Keratinocyte (primary cell): ENCODE results near the gene ARHGEF3. TPM values are rescaled to one million over a fixed set of nuclear protein-coding genes. Genes with fewer than 3 reads are reported as not detected.

Source experiments
- DNase-seq: peaks from one replicate; pipeline ENCODE4 v3.0.0-alpha.2; 2011; ENCODE audit warnings: low read depth, missing footprints, low spot score
- FAIRE-seq: peaks from 2 replicates; lab custom pipeline; 2011; peaks lifted over from hg19 to GRCh38; lab: Jason Lieb, UNC
- H2AFZ ChIP-seq: 2 replicates; pipeline ENCODE4 v1.6.0; 2012; ENCODE audit warnings: low read length, control low read depth, inconsistent platforms; ENCODE audit not compliant: control insufficient read depth
- H3K27ac ChIP-seq: 2 replicates; pipeline ENCODE4 v1.5.1; 2011; ENCODE audit warnings: low read length; ENCODE audit not compliant: control insufficient read depth, insufficient read depth
- H3K27me3 ChIP-seq: 3 replicates; pipeline ENCODE4 v1.6.0; 2011; ENCODE audit warnings: low read length; ENCODE audit not compliant: control insufficient read depth, insufficient read depth; ENCODE audit errors: extremely low read depth
- H3K36me3 ChIP-seq, 2 experiments: 2 replicates in 1 of 2; 3 replicates in 1 of 2; pipeline ENCODE4 v1.5.1; 2011; ENCODE audit warnings: low read length in 2 of 2, mild to moderate bottlenecking in 1 of 2; ENCODE audit not compliant: control insufficient read depth in 2 of 2, insufficient read depth in 2 of 2; ENCODE audit errors: extremely low read depth in 1 of 2
- H3K4me1 ChIP-seq: 3 replicates; pipeline ENCODE4 v1.5.1; 2011; ENCODE audit warnings: low read length; ENCODE audit not compliant: control insufficient read depth, insufficient read depth; ENCODE audit errors: extremely low read depth
- H3K4me2 ChIP-seq: 3 replicates; pipeline ENCODE4 v1.6.0; 2011; ENCODE audit warnings: low read depth, low read length; ENCODE audit not compliant: control insufficient read depth, insufficient read depth; ENCODE audit errors: extremely low read depth
- H3K4me3 ChIP-seq, 3 experiments: fragments of 200-600 bp in 1 of 3; sonication (generic) in 1 of 3; 2 replicates in 2 of 3; 3 replicates in 1 of 3; pipeline ENCODE4 v1.5.1; 2011 to 2016; ENCODE audit warnings: low read length in 3 of 3, mild to moderate bottlenecking in 3 of 3, control low read depth in 2 of 3, inconsistent platforms in 1 of 3, low read depth in 1 of 3, mixed read lengths in 1 of 3, mixed run types in 1 of 3, moderate library complexity in 1 of 3; ENCODE audit not compliant: control insufficient read depth in 2 of 3, insufficient read depth in 2 of 3; ENCODE audit errors: extremely low read depth in 1 of 3
- H3K79me2 ChIP-seq: 2 replicates; pipeline ENCODE4 v1.6.0; 2012; ENCODE audit warnings: low read length; ENCODE audit not compliant: control insufficient read depth, insufficient read depth
- H3K9ac ChIP-seq: 3 replicates; pipeline ENCODE4 v1.6.0; 2011; ENCODE audit warnings: low read length; ENCODE audit not compliant: control insufficient read depth, insufficient read depth; ENCODE audit errors: extremely low read depth
- H3K9me1 ChIP-seq: 3 replicates; pipeline ENCODE4 v1.6.0; 2011; ENCODE audit warnings: low read length; ENCODE audit not compliant: control insufficient read depth, insufficient read depth; ENCODE audit errors: extremely low read depth
- H3K9me3 ChIP-seq: 2 replicates; pipeline ENCODE4 v1.5.1; 2012; ENCODE audit warnings: low read depth, low read length; ENCODE audit not compliant: control insufficient read depth
- H4K20me1 ChIP-seq: 3 replicates; pipeline ENCODE4 v1.6.0; 2011; ENCODE audit warnings: low read length; ENCODE audit not compliant: control insufficient read depth, insufficient read depth; ENCODE audit errors: extremely low read depth
- EZH2 ChIP-seq: IDR thresholded peaks from one replicate; pipeline ENCODE4 v1.6.1; 2012; ENCODE audit warnings: inconsistent platforms, mild to moderate bottlenecking, low read length, moderate library complexity
- dilution Hi-C: fragments of 300-500 bp; cut with MboI; formaldehyde crosslinking; loops from one replicate; pipeline ENCODE4 v1.7.0; 2020; ENCODE audit warnings: low sequenced_read_pairs; ENCODE audit not compliant: extremely low pct_ligation_motif_present
- polyA plus RNA-seq, 5 experiments: library from polyadenylated mRNA; depleted of rRNA in 3 of 5; stranded (reverse) in 3 of 5; stranded (forward) in 1 of 5; unstranded in 1 of 5; fragments of >200 nt; gene quantifications; 1 replicate in 1 of 5; 2 replicates in 3 of 5; 3 replicates in 1 of 5; pipeline versions ENCODE4 v1.2.1 to v1.2.3, GENCODE V29; 2011 to 2012; ENCODE audit warnings: missing spikeins in 2 of 5, low read depth in 1 of 5, low replicate concordance in 1 of 5
- TF ChIP-seq, protein P1 (sequence below), 3 experiments: IDR thresholded peaks in 1 of 3; conservative IDR thresholded peaks in 1 of 3; optimal IDR thresholded peaks in 1 of 3; 2 replicates in 2 of 3; 3 replicates in 1 of 3; pipeline versions ENCODE3 to v1.5.1; 2011; ENCODE audit warnings: low read length in 3 of 3, mild to moderate bottlenecking in 3 of 3, moderate library complexity in 2 of 3, control low read depth in 1 of 3, inconsistent platforms in 1 of 3; ENCODE audit not compliant: insufficient read depth in 2 of 3; ENCODE audit errors: extremely low read depth in 1 of 3

Gene ARHGEF3
- polyA plus RNA-seq, 1 donor (not counting 4 experiments of a cell fraction or from before 2014, with no cell fraction given), result 26.2 TPM

DNA sequence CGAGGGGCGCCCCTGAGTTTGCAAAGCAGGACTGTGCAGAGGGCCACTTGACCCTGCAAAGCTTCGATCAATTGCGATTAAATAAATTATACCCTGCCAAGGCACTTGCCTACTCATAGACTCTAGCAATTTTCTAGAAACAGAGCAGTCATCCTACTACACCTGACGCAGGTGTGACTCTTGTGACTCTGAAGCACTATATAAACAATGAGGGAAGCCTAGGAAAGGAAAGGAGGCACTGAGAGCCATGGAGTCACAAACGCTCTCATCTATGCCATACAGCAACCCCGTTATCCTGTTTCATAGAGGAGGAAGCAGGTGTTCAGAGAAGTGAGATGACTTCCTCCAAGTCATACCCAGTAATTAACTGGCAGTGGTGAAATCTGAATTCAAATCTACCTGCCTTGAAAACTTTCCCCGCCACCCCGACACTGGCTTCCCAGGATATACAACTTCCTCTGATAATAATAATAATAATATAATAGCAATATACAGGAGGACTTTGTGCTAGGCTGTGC, 14.4 kb downstream of the ARHGEF3 start:
- Histone ChIP-seq H3K79me2 (peaks cover 72% of the 10 kb centered on the region), H3K4me3 (no peak overlapping the region), H4K20me1 (no peaks in the 10 kb centered on the region), H3K4me1 (peaks cover 45% of the 10 kb centered on the region), H3K9me3 (no peaks in the 10 kb centered on the region), H3K9me1 (no peaks in the 10 kb centered on the region), H3K9ac (no peak overlapping the region), H2AFZ (no peak overlapping the region), H3K4me2 (no peak overlapping the region), H3K27ac (no peak overlapping the region), H3K27me3 (no peaks in the 10 kb centered on the region), H3K36me3 (peaks cover 0 to 4% of the 10 kb centered on the region in 2 experiments)
- dilution Hi-C loops, result no loop called here
- DNase-seq, result no peak
- TF ChIP-seq EZH2, result no peak
- TF ChIP-seq, protein P1, sequence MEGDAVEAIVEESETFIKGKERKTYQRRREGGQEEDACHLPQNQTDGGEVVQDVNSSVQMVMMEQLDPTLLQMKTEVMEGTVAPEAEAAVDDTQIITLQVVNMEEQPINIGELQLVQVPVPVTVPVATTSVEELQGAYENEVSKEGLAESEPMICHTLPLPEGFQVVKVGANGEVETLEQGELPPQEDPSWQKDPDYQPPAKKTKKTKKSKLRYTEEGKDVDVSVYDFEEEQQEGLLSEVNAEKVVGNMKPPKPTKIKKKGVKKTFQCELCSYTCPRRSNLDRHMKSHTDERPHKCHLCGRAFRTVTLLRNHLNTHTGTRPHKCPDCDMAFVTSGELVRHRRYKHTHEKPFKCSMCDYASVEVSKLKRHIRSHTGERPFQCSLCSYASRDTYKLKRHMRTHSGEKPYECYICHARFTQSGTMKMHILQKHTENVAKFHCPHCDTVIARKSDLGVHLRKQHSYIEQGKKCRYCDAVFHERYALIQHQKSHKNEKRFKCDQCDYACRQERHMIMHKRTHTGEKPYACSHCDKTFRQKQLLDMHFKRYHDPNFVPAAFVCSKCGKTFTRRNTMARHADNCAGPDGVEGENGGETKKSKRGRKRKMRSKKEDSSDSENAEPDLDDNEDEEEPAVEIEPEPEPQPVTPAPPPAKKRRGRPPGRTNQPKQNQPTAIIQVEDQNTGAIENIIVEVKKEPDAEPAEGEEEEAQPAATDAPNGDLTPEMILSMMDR (optimal IDR thresholded peaks at IDR 0.05 in 1 of 3, IDR thresholded peaks at IDR 0.05 in 1 of 3, conservative IDR thresholded peaks at IDR 0.05 in 1 of 3; ENCODE audit: extremely low read depth in 1 of 3, insufficient read depth in 2 of 3, low read length in 3 of 3), result no peak
- FAIRE-seq, result no peak

DNA sequence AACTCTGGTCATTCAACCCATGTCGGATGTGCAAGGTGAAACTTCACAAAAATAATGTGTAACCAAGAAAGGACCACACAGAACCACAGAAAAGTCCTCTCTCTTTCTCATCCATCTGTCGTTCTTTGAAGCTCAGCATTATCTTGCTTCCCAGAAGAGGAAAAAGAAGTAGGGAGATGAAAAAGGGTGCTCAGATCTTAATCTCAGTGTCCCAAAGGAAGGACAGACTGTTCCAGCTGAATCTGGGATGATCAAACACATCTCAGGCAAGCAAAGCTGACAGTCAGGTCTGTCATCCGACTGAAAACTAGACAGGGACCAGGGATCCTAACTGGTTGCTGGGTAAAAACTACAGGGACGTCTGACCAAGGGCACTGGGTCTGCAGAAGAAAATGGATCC, 16.2 kb downstream of the ARHGEF3 start:
- TF ChIP-seq, protein P1 (optimal IDR thresholded peaks at IDR 0.05 in 1 of 3, IDR thresholded peaks at IDR 0.05 in 1 of 3, conservative IDR thresholded peaks at IDR 0.05 in 1 of 3; ENCODE audit: extremely low read depth in 1 of 3, insufficient read depth in 2 of 3, low read length in 3 of 3), result no peak
- no peak for TF ChIP-seq EZH2
- Histone ChIP-seq H3K4me2 (no peak overlapping the region), H3K79me2 (peaks cover 69% of the 10 kb centered on the region), H3K9me1 (no peaks in the 10 kb centered on the region), H4K20me1 (no peaks in the 10 kb centered on the region), H3K9ac (no peak overlapping the region), H2AFZ (no peak overlapping the region), H3K4me1 (peaks cover 39% of the 10 kb centered on the region), H3K36me3 (peaks cover 0 to 4% of the 10 kb centered on the region in 2 experiments), H3K4me3 (no peak overlapping the region), H3K27ac (no peak overlapping the region), H3K9me3 (no peaks in the 10 kb centered on the region), H3K27me3 (no peaks in the 10 kb centered on the region)
- no peak for DNase-seq
- no peak for FAIRE-seq
- dilution Hi-C loops, result no loop called here
